HS-27A (cell line): ENCODE measurements around the gene COMMD10.

ENCODE experiments used
- DNase-seq: peaks from one replicate; pipeline ENCODE4 v3.0.0-alpha.2; 2012; ENCODE audit warnings: low read depth, missing footprints

COMMD10 gene

DNA sequence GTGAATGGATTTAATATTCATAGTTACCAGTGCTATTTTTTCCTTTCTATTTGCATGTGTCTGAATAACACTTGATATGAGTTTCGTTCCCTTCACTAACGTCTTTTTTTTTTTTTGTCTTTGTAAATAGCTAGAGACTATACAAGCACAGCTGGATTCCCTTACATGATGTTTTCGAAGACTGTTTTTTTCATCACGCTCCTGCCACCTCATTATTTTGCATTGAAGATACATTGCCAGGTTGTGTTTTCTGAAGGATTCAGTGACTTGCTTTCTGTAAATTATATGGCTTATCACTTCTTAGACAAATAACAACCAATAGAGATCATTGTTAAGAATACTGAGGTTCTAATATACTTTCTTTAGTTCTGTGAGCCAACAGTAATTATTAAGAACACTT lies 207.5 kb downstream of the COMMD10 start:
- no peak for DNase-seq

DNA sequence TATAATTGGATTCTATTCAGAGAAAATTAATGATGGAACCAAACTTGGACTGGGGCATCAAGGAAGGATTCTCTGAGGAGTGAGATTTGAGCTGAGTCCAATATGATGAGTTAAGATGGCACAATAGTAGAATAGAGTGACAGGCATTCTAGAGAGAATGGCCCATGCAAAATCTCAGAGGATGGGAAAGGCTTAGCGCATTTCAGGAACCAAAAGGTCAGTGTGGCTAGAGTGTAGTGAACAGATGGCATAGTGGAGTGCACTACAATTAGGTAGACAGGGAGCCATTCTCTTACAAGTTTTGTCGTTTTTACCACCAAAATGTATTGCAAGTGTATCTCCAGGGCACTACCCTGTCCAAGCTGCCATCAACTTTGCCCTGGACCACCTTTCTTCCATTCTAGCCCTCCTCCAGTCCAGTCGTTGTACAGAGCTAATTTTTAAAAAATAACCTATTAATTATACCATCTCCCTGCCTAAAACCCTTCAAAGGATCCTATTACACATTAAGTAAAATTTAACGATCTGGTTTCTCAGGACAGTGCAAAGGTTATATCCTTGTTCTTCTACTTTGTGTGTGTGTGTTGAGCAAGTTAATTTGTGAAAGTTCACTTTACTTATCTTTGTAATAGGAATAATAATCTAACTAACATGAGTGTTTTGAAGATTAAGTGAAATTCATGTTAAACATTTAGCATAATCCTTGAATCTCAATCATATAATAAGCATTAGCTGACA lies 211.7 kb downstream of the COMMD10 start:
- no peak for DNase-seq

DNA sequence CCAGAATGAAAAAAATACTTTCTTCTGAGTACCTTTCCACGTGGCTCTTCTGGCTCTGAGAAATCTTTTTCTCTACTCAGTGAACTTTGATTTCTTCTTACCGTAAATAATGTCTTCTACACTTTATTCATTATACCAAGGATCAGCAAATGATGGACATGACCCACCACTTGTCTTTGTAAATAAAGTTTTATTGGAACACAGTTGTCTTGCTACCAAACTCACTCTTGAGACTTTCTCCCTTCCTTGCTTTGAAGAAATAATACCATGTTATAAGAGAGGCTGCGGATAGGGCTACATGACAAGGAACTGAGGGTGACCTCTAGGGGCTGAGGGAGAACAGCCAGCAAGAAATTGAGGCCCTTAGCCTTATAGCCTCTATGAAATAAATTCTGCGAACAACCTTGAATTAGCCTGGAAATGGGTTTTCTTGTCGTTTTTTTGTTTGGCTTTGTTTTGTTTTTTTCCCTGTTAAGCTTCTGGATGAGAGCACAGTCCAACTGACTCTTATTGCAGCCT lies 212.5 kb downstream of the COMMD10 start:
- no peak for DNase-seq

DNA sequence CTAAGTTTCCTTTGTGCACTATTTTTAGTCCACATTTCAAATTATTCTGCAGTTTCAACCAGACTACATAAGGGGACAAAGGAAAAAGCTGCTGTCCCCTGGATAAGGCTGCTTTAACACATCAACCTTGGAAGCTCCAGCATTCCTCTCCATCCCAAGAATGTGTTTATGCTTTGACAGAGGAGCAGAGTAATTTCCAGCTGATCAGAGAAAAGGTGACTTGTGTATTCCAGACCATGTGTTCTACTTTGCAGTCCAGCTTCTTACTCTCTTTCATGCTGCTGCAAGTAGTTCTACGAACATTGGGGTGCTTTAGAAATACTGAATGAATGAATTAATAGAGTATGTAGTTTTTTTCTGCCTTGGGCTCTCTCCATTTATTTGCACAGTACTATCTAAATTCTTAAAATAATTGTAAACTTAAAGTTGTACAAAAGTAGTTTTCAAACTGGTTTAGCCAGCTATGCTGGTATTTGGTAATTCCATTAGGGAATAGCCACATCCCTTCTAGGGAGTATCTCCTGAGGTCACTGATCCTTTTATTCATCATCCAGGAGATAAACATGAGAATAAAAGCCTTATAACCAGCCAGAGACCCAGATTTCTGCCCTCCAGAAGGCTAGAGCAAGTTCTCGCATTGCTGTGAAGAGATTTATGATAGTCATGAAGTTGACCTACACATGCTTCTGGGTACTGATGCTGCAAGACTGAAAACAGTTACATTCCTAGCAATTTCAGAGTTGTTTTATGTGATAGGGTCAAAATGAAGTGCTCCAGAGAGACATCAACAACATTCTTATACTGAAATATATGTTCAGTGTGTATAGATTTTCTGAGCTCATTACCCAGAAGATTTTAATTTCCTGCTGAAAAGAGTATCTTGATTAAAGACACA lies 215.2 kb downstream of the COMMD10 start:
- DNase-seq: no peak

DNA sequence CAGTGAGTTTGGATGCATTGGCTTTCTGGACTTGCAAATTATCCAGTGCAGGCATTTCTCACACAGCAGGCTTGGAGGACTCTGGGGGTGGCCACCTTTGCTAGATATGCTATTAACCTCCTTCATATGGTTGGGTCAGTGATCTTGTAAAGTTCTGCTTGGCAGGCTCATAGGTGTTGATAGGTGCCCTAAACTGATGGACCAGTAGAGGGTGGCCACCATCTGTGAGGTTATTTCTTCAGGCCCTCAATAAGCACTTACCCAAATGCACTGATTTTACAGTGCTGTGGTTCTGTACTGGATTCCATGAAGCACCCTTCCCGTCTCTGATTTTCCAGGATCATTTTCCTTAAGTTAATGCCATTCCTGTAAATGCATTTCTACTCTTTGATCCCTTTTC lies 216.3 kb downstream of the COMMD10 start:
- DNase-seq: no peak

DNA sequence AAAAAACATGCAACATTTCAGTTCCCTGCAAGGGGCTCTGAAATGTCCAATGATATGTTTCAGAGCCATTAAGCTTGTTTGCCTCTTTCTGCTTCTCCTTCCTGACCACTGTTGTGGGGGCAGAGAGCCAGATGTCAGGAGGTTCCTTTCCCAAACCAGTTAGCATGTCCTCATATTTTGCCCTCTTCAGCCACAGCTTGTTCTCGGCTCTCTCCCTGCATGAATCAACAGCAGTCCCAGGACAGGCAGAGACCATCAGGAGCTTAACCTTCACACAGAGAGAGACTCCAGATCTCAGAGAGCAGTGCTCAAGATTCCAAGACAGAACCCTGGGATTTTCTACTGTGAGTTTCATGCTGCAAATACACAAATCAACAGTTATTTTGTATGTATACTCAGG lies 218.5 kb downstream of the COMMD10 start:
- DNase-seq: no peak

DNA sequence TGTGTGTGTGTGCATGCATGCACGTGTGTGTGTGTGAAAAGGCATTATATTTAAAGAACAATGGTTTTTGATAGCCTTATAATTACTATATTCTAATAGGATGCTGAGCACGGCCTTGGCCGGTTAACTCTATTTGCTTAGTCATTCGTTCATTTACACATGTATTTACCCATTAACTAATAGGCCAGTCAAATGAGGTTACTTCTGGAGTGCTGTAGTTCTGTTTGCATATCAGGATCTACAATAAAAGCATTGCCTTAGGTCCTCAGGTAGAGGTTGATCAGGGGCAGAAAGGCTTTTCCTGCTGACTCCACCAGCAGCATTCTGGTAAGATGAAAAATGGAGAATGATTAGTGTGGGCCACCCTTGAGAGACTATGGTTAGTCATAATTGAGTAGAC lies 219.0 kb downstream of the COMMD10 start:
- DNase-seq: no peak

DNA sequence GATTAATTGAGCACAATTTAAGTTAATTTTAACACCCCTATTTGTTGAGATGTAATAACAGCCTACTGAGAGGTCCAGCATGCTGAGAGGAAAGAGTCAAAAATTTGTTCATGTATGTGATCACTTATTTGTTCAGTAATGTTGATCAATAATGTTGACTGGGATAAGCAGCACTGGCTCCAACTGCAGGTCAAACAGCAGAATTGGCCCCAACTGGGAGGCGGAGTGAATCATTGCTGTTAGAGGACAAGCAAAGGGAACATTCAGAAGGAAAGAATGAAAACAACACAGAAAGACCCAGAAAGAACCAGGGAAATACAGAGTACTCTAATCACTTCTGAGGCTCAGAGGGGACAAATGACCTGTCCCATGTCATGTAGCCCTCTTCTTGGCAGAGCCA lies 221.1 kb downstream of the COMMD10 start:
- no peak for DNase-seq

DNA sequence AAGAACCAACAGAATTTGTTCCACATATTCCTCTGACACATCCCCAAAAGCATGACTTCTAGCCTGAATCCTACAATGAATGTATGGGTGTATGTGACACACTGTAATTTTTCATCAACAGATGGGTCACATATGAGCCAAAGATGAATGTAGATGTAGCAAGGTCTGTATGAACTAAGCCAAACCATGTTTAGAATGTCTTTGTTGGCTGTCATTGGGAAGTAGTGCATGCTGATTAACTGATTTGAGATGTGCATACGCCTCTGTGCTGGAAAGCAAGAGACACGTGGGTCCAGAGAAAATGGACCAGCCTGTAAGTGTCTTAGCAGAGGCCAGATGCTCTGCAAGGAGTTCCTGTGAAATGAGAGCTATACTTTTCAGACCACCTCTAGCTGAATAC lies 222.0 kb downstream of the COMMD10 start:
- no peak for DNase-seq

DNA sequence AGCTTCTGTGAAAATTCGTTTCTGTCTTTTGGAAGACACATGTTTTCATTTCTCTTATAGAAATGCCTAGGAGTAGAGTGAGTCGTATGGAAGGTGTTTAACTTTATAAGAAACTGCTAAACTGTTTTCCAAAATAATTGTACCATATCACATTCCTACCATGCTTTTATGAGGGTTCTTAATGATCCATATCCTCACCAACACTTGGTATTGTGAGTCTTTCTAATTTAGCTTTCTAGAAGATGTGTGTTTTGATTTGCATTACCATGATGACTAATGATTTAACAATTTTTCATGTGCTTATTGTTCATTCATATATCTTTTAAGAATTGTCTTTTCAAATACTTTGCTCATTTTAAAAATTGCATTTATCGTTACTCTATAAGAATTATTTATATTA lies 223.6 kb downstream of the COMMD10 start:
- DNase-seq: no peak

DNA sequence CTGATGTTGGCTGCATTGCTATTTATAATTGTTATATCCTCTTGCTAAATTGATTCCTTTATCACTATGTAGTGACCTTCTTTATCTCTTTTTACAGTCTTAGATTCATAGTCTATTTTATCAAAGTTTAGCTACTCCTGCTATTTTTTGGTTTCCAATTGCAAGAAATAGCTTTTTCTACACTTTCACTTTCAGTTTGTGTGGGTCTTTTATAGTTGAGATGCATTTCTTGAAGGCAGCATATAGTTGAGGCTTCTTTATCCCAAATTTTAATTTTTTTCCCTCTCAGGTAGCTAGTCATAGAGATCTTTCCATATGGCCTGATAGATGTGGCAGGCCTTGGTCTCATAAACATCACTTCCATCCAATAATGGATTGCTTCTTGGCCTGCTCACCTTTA lies 228.5 kb downstream of the COMMD10 start:
- DNase-seq: no peak

DNA sequence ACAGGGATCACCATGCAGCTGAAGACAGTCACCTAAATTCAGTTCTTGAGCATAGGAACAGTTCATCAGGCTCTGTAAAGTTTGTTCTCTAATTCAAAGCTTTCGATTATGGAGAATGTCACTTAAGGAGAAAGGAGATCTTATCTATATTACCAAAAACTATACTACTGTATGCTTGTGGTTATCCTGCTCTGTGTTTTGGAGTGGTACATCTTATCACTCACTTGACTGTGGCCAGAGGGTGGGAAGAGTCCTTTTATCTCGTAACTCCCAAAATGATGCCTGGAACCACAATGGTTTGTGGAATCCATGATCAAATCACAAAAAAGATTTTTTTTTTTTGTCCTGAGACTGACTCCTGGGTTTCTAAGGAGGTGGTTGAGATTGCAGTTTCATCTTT lies 230.7 kb downstream of the COMMD10 start:
- no peak for DNase-seq

DNA sequence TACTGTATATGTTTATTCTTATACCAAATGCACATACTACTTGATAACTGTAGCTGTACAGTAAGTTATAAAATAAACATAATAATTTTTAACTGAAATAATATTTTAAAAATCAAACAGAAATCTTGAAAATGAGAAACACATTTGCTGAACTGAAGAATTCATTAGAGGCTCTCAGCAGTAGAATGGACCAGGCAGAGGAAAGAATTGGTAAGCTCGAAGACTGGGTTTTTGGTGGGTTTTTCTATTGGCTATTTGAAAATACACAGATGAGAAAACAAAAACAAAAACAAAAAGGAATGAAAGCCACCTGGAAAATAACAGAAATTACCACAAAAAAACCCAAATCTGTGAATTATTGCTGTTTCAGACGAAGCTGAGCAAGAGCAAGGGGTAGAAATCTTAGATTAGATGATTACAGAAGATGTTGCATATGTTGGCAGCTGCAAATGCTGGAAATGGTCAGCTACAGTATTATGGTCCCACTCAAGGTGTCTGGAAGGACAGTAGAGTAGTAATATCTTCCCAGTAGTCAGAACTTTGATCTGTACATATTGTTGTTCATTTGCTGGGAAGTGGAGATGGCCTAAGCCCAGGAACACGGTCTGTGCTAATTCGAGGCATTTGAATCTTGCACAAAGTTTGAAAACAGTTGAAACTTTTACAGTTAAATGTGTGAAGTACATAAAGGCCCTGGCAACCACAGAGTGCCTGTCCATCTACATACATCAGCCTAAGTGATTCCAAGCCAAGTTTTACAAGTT lies 233.4 kb downstream of the COMMD10 start:
- no peak for DNase-seq

DNA sequence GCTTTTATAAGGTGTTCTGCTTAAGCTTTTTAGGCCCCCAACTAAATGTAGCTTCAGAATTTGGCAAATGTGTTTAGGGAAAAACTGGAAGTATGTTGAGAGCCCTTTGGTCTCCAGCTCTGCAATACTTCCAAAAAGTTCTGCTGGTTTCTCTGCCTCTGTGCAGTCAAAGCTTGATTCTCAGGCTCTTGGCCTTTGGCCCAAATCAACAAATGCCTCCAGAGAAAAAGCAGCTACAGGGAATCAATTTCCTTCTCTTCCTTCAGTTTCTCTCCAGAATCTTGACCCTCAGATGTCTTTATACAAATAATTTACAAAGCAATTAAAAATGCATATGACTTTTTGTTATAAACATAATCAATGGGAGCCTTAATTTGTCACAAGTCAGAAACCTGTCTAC lies 235.7 kb downstream of the COMMD10 start:
- DNase-seq: no peak

DNA sequence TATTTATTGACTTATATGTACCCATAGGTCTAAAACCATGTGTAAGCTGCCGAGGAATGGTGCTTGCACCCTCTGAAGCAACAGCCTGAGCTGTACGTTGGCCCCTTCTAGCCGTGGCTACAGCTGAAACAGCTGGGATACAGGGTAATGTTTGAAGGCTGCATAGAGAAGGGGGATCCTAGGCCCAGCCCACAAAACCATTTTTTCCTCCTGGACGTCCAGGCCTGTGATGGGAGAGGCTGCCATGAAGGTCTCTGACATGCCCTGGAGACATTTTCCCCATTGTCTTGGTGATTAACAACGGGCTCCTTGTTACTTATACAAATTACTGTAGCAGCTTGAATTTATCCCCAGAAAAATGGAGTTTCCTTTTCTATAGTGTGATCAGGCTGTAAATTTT lies 244.7 kb downstream of the COMMD10 start:
- no peak for DNase-seq

DNA sequence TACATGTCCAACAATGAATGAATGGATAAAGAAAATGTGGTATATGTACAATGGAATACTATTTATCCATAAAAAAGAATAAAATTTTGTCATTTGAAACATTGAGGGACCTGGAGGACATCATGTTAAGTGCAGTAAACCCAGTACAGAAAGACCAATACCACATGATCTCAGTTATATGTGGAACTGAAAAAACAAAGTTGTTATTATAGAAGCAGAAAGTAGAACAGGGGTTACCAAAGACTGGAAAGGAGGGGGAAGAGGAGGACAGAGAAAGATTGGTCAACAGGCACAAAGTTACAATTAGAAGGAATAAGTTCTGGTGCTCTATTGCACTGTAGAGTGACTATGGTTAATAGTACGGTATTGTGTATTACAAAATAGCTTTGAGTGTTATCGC lies 256.0 kb downstream of the COMMD10 start:
- no peak for DNase-seq
